Type B pancreatic cell (in vitro differentiated cells): Measurements from ENCODE around the gene SHC3. TPM values are rescaled to one million over a fixed set of nuclear protein-coding genes. Genes with fewer than 3 reads are reported as not detected.
A peak's percentile ranks its signal among the peaks of the same experiment; 100 is the strongest.

ENCODE experiments used
- DNase-seq: peaks from one replicate; pipeline ENCODE4 v3.0.0; 2021; ENCODE audit warnings: mixed read lengths; ENCODE audit not compliant: unreplicated experiment; ENCODE audit errors: extremely low spot score
- H3K27ac Mint-ChIP-seq: 2 replicates; pipeline ENCODE4 v1.8.0; 2021; ENCODE audit warnings: mild to moderate bottlenecking, mixed read lengths
- H3K27me3 Mint-ChIP-seq: 2 replicates; pipeline ENCODE4 v1.8.0; 2021; ENCODE audit warnings: mixed read lengths
- H3K36me3 Mint-ChIP-seq: 2 replicates; pipeline ENCODE4 v1.8.0; 2021; ENCODE audit warnings: mixed read lengths
- H3K4me1 Mint-ChIP-seq: one replicate; pipeline ENCODE4 v1.8.0; 2021; ENCODE audit warnings: mixed read lengths; ENCODE audit not compliant: unreplicated experiment
- H3K4me3 Mint-ChIP-seq: 2 replicates; pipeline ENCODE4 v1.8.0; 2021; ENCODE audit warnings: mild to moderate bottlenecking, mixed read lengths
- H3K9me3 Mint-ChIP-seq: 2 replicates; pipeline ENCODE4 v1.8.0; 2021; ENCODE audit warnings: mixed read lengths
- total RNA-seq: library from RNA; stranded (reverse); gene quantifications from 2 replicates; pipeline ENCODE4 v1.2.1, GENCODE V29; 2021; ENCODE audit warnings: low replicate concordance
- TF ChIP-seq, protein P1 (sequence below): fragments of 200-600 bp; sonication (generic); conservative IDR thresholded peaks from 2 replicates; pipeline ENCODE4 v1.5.0; 2021; ENCODE audit warnings: antibody characterized with exemption, mild to moderate bottlenecking

The SHC3 gene
- total RNA-seq, 1 donor from 2014 or later, result 5.3 TPM

DNA sequence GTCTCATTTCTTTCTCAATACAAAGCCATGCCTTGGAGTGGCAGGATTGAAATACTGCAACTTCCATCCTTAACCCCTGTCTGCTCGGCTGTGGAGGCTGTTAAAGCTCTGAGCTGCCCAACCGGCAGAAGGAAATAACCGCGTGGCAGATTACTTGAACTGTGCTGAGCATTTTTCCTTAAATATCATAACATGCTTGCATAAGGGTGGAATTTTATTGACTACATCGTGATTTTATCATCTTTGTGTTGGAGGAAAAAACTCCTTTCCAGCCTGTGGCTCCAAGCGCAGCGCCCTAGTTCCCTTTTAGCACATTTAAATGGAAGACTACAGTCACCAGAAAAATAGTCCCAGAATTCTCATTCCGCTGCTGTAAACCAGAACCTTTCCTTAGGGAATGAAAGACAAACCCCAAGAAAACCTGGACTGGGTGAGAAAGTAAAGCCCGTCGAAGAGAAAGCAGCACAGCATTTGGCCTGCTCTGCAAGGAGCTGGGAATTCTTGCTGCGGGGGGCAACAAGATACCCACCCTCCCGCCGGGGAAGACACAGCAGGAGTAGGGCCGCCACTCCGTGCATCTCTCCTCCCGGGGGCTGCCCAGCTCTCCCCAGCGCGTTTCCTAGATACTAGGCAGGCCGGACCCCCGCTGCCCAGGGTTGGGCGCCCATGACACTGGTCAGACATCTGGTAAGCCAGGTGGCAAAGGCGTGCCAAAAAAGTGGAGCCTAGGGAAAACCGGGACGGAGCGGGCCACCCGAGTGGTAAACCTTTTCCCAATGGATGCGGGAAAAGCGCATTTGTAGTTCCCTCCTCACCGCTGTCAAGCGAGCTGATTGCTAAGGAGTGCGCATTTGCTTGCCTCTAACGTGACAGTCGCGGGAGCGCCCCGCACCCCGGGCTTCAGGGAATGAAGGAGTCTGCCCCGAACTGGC lies 1.3 kb downstream of the SHC3 start:
- Mint-ChIP-seq H3K9me3 (no peaks in the 10 kb centered on the region), H3K4me3 (peak overlapping the region; percentile 87), H3K4me1 (peaks cover 34% of the 10 kb centered on the region), H3K36me3 (no peaks in the 10 kb centered on the region), H3K27me3 (peaks cover 55% of the 10 kb centered on the region), H3K27ac (peak overlapping the region; percentile 49)
- DNase-seq, result no peak
- TF ChIP-seq, protein P1, sequence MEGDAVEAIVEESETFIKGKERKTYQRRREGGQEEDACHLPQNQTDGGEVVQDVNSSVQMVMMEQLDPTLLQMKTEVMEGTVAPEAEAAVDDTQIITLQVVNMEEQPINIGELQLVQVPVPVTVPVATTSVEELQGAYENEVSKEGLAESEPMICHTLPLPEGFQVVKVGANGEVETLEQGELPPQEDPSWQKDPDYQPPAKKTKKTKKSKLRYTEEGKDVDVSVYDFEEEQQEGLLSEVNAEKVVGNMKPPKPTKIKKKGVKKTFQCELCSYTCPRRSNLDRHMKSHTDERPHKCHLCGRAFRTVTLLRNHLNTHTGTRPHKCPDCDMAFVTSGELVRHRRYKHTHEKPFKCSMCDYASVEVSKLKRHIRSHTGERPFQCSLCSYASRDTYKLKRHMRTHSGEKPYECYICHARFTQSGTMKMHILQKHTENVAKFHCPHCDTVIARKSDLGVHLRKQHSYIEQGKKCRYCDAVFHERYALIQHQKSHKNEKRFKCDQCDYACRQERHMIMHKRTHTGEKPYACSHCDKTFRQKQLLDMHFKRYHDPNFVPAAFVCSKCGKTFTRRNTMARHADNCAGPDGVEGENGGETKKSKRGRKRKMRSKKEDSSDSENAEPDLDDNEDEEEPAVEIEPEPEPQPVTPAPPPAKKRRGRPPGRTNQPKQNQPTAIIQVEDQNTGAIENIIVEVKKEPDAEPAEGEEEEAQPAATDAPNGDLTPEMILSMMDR, result no peak

DNA sequence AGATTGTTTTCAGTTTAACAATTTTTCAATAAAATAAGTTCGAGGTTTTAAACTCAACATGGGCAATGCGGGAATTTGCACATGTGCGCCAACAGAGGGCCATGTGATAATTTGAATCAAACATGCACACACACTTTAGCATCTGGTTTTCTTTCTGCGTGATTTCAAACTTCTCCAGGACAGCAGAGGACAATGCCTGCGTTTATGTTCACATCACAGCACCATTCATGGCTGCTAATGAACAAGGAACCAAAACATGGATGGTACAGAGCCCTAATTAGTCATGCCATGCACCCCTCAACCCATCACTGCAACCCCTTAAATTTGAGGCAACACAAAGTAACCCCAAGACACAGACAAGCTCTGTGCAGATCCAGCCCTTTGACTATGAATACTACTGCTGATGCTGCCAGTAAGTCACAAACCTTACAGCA lies 2.8 kb downstream of the SHC3 start:
- Mint-ChIP-seq H3K27me3 (peaks cover 62% of the 10 kb centered on the region), H3K9me3 (no peaks in the 10 kb centered on the region), H3K4me1 (peaks cover 27% of the 10 kb centered on the region), H3K4me3 (peak overlapping the region; percentile 65), H3K36me3 (no peaks in the 10 kb centered on the region), H3K27ac (no peak overlapping the region)
- DNase-seq, result no peak
- TF ChIP-seq, protein P1, result peak; percentile 64

DNA sequence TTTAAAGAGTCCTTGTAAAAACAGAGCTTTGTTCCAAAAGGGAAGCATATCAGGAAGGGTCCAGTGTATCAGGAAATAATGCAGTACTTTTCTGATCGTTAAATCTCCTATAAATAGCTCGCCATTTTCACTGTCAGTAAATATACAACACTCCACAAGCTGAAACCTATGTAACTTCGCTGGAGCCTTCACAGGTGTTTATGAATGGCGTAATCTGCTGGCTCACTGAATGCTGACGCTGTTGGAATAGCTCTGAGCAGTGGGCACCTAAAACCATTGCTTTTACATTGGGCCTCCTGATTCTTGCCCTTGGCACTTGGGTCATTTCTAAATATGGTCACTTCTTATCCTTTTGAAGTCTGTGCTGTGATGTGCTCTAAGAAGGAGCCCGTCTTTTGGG lies 4.3 kb downstream of the SHC3 start:
- no peak for DNase-seq
- Mint-ChIP-seq H3K4me1 (peaks cover 18% of the 10 kb centered on the region), H3K4me3 (peak overlapping the region; percentile 22), H3K27me3 (peaks cover 56% of the 10 kb centered on the region), H3K27ac (no peak overlapping the region), H3K36me3 (no peaks in the 10 kb centered on the region), H3K9me3 (no peaks in the 10 kb centered on the region)
- TF ChIP-seq, protein P1, result no peak

DNA sequence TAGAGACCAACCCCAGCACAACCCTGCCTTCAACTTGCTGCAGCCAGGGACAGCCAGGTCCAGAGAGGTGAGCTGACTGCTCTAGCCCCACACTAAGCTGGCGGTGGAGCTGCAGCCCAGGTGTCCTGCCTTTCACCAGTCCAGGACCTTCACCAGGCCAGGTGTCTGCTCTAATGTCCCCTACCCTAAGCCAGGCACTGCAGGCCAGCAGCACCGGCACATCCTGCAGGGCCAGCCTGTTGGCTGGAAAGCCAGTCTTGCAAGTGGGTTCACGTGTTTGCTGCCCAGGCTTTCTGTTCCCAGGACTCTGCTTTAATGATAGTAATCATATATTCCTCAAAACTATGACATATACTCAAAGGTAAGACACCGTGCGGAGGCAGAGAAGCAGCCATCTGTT lies 5.5 kb downstream of the SHC3 start:
- DNase-seq, result no peak
- Mint-ChIP-seq H3K36me3 (no peaks in the 10 kb centered on the region), H3K4me3 (no peak overlapping the region), H3K27me3 (peaks cover 49% of the 10 kb centered on the region), H3K4me1 (peaks cover 11% of the 10 kb centered on the region), H3K27ac (no peak overlapping the region), H3K9me3 (no peaks in the 10 kb centered on the region)
- TF ChIP-seq, protein P1, result no peak

DNA sequence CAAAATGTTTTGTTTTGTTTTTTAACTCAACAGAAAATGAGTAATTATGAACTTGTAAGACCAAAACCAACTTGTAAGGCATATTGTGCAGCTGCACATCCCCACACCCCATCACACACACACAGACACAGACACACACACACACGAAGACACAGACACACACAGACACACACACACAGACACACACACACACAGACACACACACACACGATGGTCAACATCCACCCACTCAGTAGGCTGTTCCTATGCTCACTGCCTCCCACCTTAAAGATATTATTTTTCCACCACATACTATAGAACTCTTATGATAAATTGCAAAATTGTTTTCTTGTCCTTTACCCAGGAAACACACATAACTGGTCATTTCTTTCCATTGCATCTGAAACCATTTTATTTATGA lies 6.2 kb downstream of the SHC3 start:
- H3K27ac Mint-ChIP-seq, result no peak overlapping the region
- TF ChIP-seq, protein P1, result no peak
- DNase-seq, result no peak
- H3K9me3 Mint-ChIP-seq, result no peaks in the 10 kb centered on the region
- no peaks in the 10 kb centered on the region for H3K36me3 Mint-ChIP-seq
- peaks cover 46% of the 10 kb centered on the region for H3K27me3 Mint-ChIP-seq
- H3K4me1 Mint-ChIP-seq, result peaks cover 11% of the 10 kb centered on the region
- no peak overlapping the region for H3K4me3 Mint-ChIP-seq
